Skeletal muscle cell (primary cell): ENCODE measurements around the gene CSF3R.
"Not testable (repeated sequence)": the region's sequence is repeated elsewhere in the genome, so short reads cannot be mapped to it uniquely, and the experiment has no call there.

Source experiments
- DNase-seq: peaks from one replicate; pipeline ENCODE4 v3.0.0-alpha.2; 2010; ENCODE audit warnings: low read depth
- H3K4me3 ChIP-seq: 2 replicates; pipeline ENCODE4 v1.5.1; 2011; ENCODE audit warnings: low read depth, mild to moderate bottlenecking, control low read depth, low read length, moderate library complexity

Gene CSF3R

DNA sequence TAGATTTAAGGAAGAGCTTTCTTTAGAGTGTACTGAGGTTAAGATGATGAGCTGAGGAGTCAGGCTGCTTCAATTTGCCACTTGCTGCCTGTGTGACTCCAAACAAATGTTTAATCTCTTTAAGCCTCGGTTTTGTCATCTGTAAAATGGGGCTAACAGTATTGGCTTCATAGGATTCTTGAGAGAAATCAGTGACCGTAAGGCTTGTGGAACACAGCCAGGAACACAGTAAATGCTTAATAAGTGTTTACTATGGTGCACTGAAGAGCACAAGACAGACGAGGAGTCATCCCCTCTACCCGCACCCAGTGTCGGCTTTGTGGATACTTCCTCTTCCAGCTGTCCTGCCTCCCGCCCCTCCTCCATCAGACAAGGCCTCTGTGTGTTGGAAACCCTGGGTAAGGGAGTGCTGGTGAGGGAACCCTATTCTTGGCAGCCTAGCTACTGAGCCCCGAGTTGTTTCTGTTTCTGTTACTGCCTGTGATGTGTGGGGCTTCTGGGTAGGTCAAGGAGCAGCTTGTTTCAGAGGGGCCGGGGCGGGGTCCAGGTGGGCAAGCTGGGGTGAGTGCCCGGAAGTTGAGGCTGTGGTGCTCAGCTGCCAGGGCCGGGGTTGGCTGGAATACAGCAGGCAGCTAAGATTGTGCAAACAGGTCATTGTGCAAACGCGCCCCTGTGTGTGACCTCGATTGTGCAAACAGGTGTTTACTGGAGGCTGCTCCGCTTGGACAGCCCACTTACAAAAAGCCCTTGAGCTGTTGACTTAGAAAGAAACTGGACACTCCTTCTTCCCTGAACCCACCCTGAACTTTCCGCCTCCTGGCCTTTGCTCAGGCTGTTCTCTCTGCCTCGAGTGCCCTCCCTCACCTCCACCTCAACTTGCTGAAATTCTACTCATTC, 4.0 kb upstream of the CSF3R start:
- no peak for DNase-seq
- H3K4me3 ChIP-seq: no peak overlapping the region

GRCh38 chr1:36486093-36486438, 3.4 kb upstream of the CSF3R start:
- no peak overlapping the region for H3K4me3 ChIP-seq
- no peak for DNase-seq

DNA sequence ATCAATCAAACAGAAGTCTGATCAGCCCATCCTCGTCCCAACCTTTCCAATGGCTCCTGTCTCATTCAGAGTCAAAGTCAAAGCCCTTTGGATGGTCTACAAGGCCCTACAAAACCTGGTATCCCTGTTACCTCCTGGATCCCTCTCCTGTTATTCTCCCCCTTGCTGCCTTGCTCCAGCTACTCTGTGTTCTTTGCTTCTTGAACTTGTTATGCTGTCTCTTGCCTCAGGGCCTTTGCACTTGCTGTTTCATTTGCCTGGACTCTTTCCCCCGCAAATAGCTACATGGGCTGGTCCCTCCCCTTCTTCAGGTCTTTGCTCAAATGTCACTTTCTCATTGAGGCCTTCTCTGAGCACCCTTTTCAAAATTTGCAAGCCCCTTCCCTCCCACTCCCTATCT, 1.4 kb upstream of the CSF3R start:
- DNase-seq: no peak
- no peak overlapping the region for H3K4me3 ChIP-seq

DNA sequence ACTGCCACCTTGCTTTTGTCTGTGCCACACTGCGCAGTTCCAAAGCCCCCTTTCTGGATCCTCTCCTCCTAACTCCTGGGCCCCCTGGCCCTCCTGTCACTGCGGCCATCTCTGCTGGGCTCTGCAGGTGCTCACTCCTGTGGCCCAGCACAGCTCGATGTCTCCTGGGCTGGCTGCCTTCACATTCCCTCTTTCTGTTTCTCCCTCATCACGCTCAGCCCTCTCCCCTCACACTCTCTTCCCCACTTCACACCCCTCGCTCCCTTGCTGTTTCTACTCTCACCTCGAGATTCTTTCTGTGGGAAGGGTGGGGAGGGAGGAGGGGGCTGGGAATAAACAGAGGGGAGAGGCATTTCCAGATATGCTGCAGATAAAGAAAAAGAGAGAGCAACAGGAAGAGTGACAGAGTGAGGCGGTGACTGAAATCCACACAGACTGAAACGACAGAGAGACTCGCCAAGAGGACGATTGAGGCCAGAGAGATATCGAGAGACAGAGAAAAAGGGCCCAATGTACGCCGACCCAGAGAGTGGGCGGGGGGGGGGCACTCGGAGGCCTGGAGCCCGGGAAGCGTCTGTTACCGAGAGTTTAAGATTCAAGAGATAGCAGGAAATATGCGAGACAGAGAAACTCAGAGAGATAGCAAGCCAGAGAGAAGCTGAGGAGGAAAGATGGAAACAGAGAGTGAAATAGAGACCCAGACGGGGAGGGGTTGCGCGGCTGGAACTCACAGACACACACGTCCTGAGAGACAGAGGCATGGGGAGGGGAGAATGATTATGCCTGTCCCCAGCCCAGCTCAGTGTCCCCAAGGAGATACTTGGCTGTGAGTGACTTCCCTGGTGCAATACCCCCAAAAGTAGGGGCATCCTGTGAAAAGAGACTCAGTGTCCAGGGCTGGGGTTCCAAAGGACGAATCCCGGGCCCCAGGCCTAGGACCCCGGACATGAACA, 666 bp downstream of the CSF3R start:
- H3K4me3 ChIP-seq: no peak overlapping the region
- no peak for DNase-seq

GRCh38 chr1:36481091-36481490, 1.6 kb downstream of the CSF3R start:
- DNase-seq: no peak
- H3K4me3 ChIP-seq: no peak overlapping the region

DNA sequence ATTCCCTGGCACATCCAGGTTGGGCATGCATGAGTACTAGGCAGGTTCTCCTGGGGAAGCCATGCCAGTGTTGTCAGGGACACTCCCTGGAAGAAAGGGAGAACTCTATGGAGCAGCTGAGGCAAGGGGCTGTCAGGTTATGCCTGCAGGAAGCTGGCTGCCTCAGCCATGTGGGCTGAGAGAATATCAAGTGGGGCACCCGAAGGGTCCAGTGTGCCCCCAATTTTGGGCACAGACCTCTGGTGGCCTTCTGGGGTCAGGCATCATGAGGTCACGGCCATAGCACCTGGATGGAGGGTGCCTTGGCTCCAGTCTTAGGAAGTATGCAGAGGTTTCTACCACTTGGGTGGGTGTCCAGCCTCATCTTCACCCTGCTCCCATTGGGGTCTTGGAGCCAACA, 2.6 kb downstream of the CSF3R start:
- H3K4me3 ChIP-seq: no peak overlapping the region
- DNase-seq: no peak

- no peak overlapping the region for H3K4me3 ChIP-seq
- no peak for DNase-seq
These were observed 3.1 kb downstream of the CSF3R start for GRCh38 chr1:36479505-36480051.

GRCh38 chr1:36477615-36478014, 5.1 kb downstream of the CSF3R start:
- DNase-seq, H3K4me3 ChIP-seq: not testable (repeated sequence)

- DNase-seq: no peak
- H3K4me3 ChIP-seq: no peak overlapping the region
These were observed 5.8 kb downstream of the CSF3R start for GRCh38 chr1:36476945-36477344.

GRCh38 chr1:36475910-36476604, 6.7 kb downstream of the CSF3R start:
- no peak for DNase-seq
- no peak overlapping the region for H3K4me3 ChIP-seq

DNA sequence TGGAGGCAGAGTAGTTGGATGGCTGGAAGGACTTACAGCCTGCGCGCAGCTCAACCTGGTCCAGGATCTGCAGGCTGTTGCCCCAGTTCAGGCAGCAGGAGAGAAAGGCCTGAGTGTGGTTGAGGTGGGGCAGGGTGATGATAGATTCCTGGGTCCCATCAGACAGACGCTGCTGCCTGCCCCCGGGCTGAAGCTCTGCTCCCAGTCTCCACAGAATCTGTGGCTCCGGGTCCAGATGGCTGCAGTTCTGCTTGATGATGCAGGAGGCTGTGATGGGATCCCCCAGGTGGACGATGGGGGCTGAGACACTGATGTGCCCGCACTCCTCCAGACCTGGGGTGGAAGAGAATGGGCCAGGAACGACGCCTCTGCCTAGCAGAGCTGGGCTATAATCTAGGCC, 7.4 kb downstream of the CSF3R start:
- no peak for DNase-seq
- no peak overlapping the region for H3K4me3 ChIP-seq

- no peak for DNase-seq
These were observed 10.1 kb downstream of the CSF3R start for GRCh38 chr1:36472656-36473055.

DNA sequence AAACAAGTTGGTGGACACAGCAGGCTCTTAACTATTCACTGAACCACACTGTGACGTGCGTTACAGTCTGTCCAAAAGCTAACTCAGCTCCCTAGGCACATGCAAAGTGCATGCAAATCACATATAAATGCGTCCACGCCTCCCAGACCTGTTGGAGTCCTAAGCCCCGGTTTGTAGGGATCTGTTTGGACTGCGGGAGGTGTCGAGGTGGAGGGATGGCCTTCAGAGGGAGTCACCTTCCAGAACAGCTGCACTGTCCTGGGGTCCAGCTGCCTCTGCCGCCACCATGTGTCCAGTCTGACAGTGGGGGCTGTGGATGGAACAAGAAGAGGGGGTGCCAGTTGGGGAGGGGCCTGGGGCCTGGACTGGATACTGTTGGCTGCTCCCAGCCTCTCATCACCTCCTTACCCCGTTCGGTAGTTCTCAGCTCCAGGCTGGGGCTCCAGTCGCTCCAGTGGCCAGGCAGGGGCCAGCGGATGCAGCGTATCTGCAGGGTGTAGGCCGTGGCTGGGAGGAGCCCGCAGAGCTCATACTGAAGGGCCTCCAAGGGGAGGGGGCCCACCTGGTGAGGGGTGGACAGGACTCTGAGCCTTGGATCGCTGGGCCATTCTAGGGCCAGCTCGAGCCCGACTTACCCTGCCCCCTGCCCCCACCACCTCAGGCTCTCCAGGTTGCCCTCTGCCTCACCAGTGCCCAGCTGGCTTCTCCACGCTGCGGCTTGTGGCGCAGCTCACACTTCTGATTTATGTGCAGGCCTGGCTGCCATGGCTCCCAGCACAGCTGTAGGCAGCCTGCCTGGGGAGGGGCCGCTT, 10.7 kb downstream of the CSF3R start:
- no peak overlapping the region for H3K4me3 ChIP-seq
- no peak for DNase-seq

More at GRCh38 chr1:36472656-36473055, 10.1 kb downstream of the CSF3R start:
- H3K4me3 ChIP-seq: no peak overlapping the region

DNA sequence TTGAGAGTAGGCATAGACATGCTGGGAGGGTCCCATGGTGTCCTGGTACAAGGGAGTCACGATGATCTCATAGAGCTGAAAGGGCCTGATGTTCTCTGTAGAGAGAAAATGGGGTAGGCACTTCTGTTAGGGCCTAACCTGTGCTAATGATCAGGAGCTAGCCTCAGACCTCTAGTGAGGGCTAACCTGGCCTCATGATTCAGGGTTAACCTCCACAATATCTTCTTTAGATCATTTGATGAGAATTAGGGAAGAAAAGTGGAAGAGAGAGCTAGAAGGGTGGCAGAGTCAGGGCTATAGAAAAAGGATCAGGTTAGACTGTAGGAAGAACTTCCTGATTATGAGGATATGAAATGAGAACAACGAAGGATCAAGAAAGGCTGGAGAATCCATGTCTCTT, 13.6 kb downstream of the CSF3R start:
- H3K4me3 ChIP-seq: no peak overlapping the region
- no peak for DNase-seq

GRCh38 chr1:36467700-36468455, 14.8 kb downstream of the CSF3R start:
- no peak for DNase-seq
- no peak overlapping the region for H3K4me3 ChIP-seq

DNA sequence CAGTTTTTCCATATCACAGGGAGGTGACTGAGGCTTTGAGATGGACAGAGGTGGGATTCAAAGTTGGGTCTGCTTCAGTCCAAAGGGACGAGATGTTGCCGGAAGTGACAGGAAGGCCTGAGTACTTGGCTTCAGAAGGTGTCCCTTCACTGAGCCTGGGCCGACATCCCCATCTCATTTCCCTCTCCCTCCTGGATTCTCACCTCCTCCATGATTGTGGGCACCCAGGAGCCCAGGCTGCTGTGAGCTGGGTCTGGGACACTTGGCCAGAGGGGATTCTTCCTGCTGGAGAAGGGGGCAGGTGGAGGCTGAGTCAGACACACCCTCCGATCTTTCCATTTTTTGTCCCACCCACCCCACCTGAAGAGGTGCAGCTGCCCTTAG, 15.7 kb downstream of the CSF3R start:
- no peak for DNase-seq
- H3K4me3 ChIP-seq: no peak overlapping the region

- no peak overlapping the region for H3K4me3 ChIP-seq
- no peak for DNase-seq
These were observed 16.2 kb downstream of the CSF3R start for GRCh38 chr1:36466370-36467026.
